ENCODE data around the gene ANTKMT.

ANTKMT gene

GRCh38 chr16:673399-673991 is 47.5 kb upstream of the ANTKMT start:
- ATAC-seq: no peak
- no peak for TF ChIP-seq CSDC2 (CRISPR knock-in tag; IDR thresholded peaks at IDR 0.05)
- no peak for TF ChIP-seq CSRNP3 (CRISPR knock-in tag; IDR thresholded peaks at IDR 0.05)
- no peak for TF ChIP-seq OSR1 (CRISPR knock-in tag; IDR thresholded peaks at IDR 0.05)
- TF ChIP-seq ZFP3 (CRISPR knock-in tag; IDR thresholded peaks at IDR 0.05): no peak
- no peak for TF ChIP-seq TCF4 (CRISPR knock-in tag; IDR thresholded peaks at IDR 0.05; ENCODE audit: borderline replicate concordance)
- TF ChIP-seq BACH2 (CRISPR knock-in tag; IDR thresholded peaks at IDR 0.05; ENCODE audit: borderline replicate concordance): no peak
- TF ChIP-seq GLIS3 (CRISPR knock-in tag; IDR thresholded peaks at IDR 0.05): no peak
- no peak for TF ChIP-seq ZC3H10 (CRISPR knock-in tag; IDR thresholded peaks at IDR 0.05)
- no peak for TF ChIP-seq TOX (CRISPR knock-in tag; IDR thresholded peaks at IDR 0.05; ENCODE audit: borderline replicate concordance)
- no peak for TF ChIP-seq ARNTL (CRISPR knock-in tag; IDR thresholded peaks at IDR 0.05; ENCODE audit: borderline replicate concordance, low read depth)
- no peak for TF ChIP-seq ZNF8 (CRISPR knock-in tag; IDR thresholded peaks at IDR 0.05)
- no peak for TF ChIP-seq ZFP30 (CRISPR knock-in tag; IDR thresholded peaks at IDR 0.05)
- no peak for TF ChIP-seq SNAI2 (CRISPR knock-in tag; IDR thresholded peaks at IDR 0.05)
- no peak for TF ChIP-seq RARB (CRISPR knock-in tag; IDR thresholded peaks at IDR 0.05)

- TF ChIP-seq SNAI2 (CRISPR knock-in tag; IDR thresholded peaks at IDR 0.05) (no peak), ARNTL (CRISPR knock-in tag; IDR thresholded peaks at IDR 0.05; ENCODE audit: borderline replicate concordance, low read depth) (no peak), ZNF8 (CRISPR knock-in tag; IDR thresholded peaks at IDR 0.05) (no peak), ZC3H10 (CRISPR knock-in tag; IDR thresholded peaks at IDR 0.05) (no peak), TCF4 (CRISPR knock-in tag; IDR thresholded peaks at IDR 0.05; ENCODE audit: borderline replicate concordance) (no peak), ZFP3 (CRISPR knock-in tag; IDR thresholded peaks at IDR 0.05) (no peak), POU6F1 (CRISPR knock-in tag; IDR thresholded peaks at IDR 0.05; ENCODE audit: borderline replicate concordance, low read depth) (no peak), ZFP30 (CRISPR knock-in tag; IDR thresholded peaks at IDR 0.05) (no peak), PPARA (CRISPR knock-in tag; IDR thresholded peaks at IDR 0.05; ENCODE audit: borderline replicate concordance) (no peak), ISL1 (CRISPR knock-in tag; IDR thresholded peaks at IDR 0.05) (no peak), ZNF70 (CRISPR knock-in tag; IDR thresholded peaks at IDR 0.05) (no peak), BACH2 (CRISPR knock-in tag; IDR thresholded peaks at IDR 0.05; ENCODE audit: borderline replicate concordance) (no peak), GLIS3 (CRISPR knock-in tag; IDR thresholded peaks at IDR 0.05) (no peak), PATZ1 (CRISPR knock-in tag; IDR thresholded peaks at IDR 0.05; ENCODE audit: borderline replicate concordance) (no peak), TSHZ2 (CRISPR knock-in tag; IDR thresholded peaks at IDR 0.05) (no peak), RARB (CRISPR knock-in tag; IDR thresholded peaks at IDR 0.05) (no peak)
- ATAC-seq: no peak
Observed at GRCh38 chr16:674214-674881, 46.6 kb upstream of the ANTKMT start.
